Central memory CD4-positive, alpha-beta T cell (primary cell): Measurements from ENCODE around the gene MRPS25.
"Not testable (repeated sequence)": the region's sequence is repeated elsewhere in the genome, so short reads cannot be mapped to it uniquely, and the experiment has no call there.

Source experiments
- DNase-seq: peaks from one replicate; pipeline ENCODE4 v3.0.0; 2022

The MRPS25 gene

DNA sequence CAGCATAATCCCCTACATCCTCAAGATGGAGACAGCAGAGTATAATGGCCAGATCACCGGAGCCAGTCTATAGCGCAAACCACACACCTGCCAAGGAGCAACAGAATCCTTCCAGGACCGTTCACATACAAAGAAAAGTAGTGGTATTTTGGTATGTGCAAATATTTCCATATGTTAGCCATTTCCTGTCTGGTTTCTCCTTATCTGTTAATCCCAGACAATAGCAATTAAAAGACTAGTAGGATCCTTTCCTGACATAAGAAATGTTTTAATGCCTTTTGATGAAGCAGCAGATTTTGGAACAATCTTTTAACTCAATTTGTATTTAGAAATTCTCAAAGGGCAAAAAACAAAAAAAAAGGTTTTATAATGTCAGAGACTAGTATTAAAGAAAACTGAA, 22.2 kb downstream of the MRPS25 start:
- DNase-seq: no peak

GRCh38 chr3:15041950-15042349, 23.2 kb downstream of the MRPS25 start:
- no peak for DNase-seq

DNA sequence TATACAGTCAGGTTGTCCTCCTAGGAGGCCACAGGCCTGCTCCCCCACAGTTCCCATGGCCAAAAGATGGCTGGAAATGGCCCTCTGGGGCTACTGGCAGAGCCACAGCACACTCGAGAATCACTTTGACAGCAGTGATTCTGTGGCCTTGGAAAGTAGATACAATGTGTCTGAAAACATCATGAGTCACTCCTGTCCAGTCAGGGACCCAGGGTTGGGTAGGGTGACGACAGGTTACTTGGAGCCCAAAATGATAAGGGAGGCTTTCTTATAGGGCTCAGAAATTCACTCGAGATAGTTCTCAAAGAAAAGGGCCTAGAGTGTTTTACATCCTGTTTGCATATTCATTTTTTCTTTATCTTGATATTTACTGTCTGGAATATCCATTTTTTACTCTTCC, 24.3 kb downstream of the MRPS25 start:
- no peak for DNase-seq

DNA sequence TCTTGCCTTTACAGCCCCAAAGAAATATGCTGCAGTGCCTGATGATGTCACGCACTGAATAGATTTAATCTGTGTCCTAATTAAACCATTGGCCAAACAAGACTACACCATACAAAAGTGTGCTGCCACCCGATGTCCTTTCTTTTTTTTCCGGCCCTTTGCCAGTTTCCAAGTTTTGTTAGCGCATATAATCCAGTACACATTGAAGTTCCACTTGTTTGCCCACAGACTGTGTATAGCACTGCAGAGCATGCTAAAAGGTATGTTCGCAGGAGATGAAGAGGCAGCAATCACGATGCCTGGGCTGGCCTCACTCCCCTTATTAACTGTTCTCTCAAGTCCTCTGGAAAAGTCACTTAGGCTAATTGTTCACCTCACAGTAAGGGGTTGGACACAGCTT, 26.8 kb downstream of the MRPS25 start:
- DNase-seq: no peak

DNA sequence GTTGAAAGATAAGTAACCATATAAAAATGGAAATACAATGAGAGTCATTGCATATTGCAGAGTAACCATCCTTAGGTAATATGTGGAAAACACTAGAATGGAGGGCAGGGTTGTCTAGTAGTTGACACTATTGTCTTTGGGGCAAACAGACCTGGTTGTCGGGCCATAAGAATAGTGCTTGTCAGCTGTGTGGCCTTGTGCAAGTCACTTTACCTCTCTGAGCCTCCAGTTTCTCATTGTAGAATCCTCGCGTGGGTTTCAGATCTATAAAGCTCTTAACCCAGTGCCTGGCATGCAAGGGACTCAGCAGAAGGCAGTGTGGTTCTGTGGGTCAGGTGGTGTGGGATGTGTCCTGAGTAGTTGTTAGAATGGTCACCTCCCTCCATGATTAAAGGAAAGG, 32.0 kb downstream of the MRPS25 start:
- DNase-seq: no peak

GRCh38 chr3:15032650-15033049, 32.5 kb downstream of the MRPS25 start:
- DNase-seq: no peak

- DNase-seq: no peak
Measured at GRCh38 chr3:15029625-15030024, 35.5 kb downstream of the MRPS25 start.

GRCh38 chr3:15023719-15024118, 41.4 kb downstream of the MRPS25 start:
- no peak for DNase-seq

DNA sequence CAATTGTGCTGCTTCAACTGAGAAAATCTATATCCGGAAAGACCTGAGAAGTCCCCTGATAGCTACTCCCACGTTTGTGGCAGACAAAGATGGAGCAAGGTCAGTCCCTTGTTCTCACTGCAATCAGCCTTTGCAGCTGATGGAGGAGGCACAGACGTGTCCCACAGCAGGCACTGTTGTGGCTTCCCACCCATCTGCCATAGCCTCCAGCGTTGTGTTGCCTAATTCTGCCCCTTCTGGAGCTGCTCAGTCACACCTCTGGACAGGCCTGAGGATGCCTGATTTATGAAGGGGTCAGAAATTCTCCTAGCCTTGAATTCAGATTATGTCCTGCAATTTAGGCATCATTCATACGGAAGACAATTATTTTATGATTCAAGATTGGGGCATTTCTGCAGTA, 41.9 kb downstream of the MRPS25 start:
- no peak for DNase-seq

GRCh38 chr3:15017191-15017590, 47.9 kb downstream of the MRPS25 start:
- DNase-seq: no peak

GRCh38 chr3:15015456-15015855, 49.7 kb downstream of the MRPS25 start:
- DNase-seq: no peak

DNA sequence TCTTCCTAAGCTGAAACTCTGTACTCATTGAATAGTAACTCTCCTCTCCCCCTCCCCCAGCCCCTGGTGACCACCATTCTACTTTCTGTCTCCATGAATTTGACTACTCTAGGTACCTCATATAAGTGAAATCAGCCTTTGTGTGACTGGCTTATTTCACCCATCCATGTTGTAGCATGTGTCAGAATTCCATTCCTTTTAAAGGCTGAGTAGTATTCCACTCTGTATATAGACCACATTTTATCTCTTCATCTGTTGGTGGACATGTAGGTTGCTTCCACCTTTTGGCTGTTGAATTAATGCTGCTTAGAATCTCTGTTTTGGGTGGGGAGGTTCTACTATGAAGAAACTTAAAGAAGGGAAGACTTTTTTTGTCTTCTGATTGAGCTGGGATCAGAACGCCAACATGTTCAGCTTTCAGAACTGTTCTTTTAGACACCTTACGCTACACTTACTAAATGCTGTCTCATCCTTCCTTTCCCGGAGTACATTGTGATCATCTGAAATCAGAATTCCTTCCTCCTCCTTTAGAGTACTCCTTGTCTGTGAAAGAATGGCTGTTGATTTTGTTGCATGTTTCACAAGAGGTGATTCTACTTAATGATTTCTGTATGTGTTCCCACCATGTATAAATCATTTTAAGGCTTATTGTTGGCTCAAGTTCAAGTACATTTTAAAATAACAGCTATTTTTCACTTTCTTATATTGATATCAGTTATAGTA, 50.3 kb downstream of the MRPS25 start:
- DNase-seq: no peak

DNA sequence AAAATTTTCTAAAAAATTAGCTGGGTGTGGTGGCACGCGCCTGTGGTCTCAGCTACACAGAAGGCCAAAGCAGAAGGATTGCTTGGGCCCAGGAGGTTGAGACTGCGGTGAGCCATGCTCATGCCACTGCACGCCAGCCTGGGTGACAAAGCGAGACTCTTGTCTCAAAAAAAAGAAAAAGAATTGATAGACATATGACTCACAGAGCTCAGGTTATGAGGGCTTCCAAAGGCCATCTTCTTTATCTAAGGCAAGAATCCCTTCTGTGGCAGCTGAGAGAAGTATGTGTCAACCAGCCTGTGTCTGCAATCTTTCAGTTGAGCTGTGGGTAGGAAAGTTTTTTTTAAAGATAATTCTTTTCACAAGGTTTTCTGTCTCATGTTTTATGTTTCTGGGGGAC, 53.9 kb downstream of the MRPS25 start:
- no peak for DNase-seq

DNA sequence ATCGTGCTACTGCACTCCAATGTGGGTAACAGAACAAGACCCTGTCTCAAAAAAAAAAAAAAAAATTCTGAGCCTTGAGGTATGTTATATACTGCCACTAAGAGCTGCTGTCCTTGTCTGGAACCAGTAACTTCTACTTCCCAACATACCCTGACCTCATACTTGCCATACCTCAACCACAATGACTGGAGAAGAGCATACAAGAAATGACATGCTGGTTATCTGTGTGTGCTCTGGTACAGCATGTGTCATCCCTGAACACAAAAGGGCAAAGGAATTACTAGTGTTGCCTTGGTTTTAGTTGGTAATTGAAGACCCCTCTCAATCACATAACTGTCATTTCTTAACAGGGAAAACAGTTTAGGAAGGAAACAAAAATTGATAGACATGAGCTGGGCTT, 54.5 kb downstream of the MRPS25 start:
- no peak for DNase-seq

GRCh38 chr3:15009167-15009566, 55.9 kb downstream of the MRPS25 start:
- DNase-seq: no peak

GRCh38 chr3:15007681-15008141, 57.4 kb downstream of the MRPS25 start:
- no peak for DNase-seq

GRCh38 chr3:14999182-14999581, 65.9 kb downstream of the MRPS25 start:
- not testable (repeated sequence) for DNase-seq
